HL-60 (cell line): ENCODE measurements around the gene DOLK.

Experiments
- CTCF ChIP-seq: IDR thresholded peaks from one replicate; pipeline ENCODE4 v1.5.1; 2011; ENCODE audit warnings: low read length, control low read depth, inconsistent platforms; ENCODE audit not compliant: insufficient read depth
- POLR2AphosphoS5 ChIP-seq: IDR thresholded peaks from 2 replicates; pipeline ENCODE4 v1.6.1; 2012; ENCODE audit warnings: low read depth
- SPI1 ChIP-seq: IDR thresholded peaks from 2 replicates; pipeline ENCODE4 v1.6.1; 2012; ENCODE audit warnings: low read depth, mild to moderate bottlenecking, borderline replicate concordance

- TF ChIP-seq SPI1 = no peak
- TF ChIP-seq CTCF = no peak
- no peak for TF ChIP-seq POLR2AphosphoS5
Observed at GRCh38 chr9:128923493-128923883, 23.9 kb downstream of the DOLK start.
